A172 (cell line): ENCODE results near the gene CYBA. TPM values are rescaled to one million over a fixed set of nuclear protein-coding genes. Genes with fewer than 3 reads are reported as not detected.
"Not testable (repeated sequence)": the region's sequence is repeated elsewhere in the genome, so short reads cannot be mapped to it uniquely, and the experiment has no call there.

Experiments used
- DNase-seq: peaks from one replicate; pipeline ENCODE4 v3.0.0-alpha.2; 2015; ENCODE audit warnings: low spot score
- total RNA-seq: library from RNA; depleted of rRNA; stranded (reverse); fragments of >200 nt; shearing (Covaris generic); gene quantifications from 2 replicates; pipeline ENCODE4 v1.2.3, GENCODE V29; 2014

Gene CYBA
- total RNA-seq, 1 experiment from 2014 or later: 0.19 TPM

DNA sequence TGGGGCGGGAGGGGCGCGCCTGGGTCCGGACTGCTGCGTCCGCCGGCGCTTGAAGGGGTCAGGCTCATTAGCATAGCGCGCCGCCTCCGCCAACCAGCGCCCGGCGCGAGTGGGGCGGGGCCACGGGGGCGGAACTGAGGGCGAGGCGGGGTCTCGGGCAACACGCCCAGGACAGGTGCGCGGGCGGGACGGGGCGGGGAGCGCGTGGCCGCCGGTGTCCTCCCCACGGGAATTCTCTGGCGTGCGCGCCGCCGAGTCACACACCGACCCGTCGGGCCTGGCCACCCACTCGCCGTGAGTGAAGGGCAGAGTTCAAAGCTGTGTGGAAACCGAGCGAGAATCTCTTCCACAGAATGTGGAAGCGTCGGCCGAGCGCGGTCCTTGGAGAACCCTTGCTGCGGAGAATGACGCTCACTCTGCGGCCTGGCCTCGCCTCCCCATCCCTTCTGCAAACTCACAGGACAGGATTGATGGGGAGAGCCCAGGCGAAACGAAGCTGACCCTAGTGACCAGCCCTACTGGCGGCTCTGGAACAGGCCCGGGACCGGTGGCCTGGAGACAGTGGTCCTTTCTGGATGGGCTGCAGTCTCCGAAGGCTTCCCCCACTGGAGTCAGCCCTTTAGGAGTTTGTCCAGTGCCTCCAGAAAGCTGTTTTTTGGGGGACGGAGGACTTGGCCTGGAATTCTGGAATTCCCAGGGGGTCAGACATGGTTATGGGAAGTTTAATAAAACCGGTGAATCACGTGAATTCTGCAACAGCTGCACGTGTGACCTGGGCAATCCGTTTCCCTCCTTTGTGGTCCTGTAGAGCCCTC is 35.8 kb upstream of the CYBA start, which contains the start of gene SNAI3:
TSS of gene SNAI3 (minus strand) at position 69 of the 815 bp plus-strand sequence. CDS start 101 bp downstream, outside the sequence.
- peak; percentile 52 for DNase-seq

DNA sequence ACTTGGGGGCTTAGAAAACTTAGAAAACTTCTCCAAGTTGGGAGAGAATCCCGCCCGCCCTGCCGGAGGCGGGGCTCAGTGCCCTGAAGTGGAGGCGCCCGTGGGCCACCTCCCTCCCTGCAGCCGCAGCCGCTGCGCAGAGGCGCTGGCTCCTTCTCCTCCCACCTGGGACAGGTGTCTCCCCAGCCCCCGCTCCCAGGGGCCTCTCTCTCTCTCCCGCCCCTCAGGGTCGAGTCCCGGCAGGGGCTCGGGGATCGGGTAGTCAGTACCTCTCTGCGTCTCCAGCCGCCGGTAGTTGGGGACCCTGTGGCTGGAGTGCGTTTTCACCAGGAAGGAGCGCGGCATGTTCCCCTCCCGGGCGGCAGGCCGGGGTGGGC is 35.2 kb upstream of the CYBA start:
- no peak for DNase-seq

DNA sequence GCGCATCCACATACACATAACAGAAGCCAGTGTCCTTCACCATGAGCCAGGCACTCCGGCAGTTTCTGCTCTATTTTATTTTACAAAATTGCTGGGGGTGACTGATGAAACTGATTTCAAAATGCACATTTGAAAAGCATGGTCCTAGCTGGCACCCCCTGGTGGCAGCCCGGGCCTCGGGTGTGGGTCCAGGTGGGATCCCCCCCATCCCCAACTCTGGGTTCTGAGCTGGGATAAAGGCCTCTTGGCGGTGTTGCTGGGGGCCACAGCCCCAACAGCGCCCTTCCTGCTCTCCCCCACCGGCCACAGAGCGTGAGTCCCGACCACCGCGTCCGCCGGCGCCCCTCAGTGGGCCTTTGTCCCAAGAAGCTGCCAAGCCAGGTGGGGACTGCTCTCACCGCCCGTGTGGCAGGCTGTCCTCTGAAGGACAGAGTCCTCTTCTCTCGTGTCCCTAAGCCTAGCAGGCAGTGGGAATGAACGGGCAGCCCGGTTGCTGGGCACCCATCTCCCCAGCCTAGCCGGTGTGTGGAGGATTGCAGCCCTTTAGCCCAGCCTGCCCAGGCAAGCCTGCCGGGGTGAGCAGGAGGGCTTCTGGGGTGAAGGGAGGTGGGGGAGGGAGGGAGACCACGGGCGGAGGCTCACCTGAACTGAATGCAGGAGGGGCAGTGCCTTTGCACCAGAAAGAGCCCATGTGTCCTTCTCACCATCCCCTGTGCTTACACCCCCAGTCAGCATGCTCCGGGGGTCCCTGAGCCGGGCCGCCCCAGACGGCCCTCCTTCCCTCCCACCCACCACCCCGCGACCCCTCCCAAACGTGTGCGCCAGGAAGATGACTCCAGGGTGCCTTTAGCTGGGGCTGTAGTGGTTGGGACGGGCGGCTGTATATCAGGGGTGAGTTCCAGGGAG is 34.6 kb upstream of the CYBA start:
- DNase-seq: no peak

DNA sequence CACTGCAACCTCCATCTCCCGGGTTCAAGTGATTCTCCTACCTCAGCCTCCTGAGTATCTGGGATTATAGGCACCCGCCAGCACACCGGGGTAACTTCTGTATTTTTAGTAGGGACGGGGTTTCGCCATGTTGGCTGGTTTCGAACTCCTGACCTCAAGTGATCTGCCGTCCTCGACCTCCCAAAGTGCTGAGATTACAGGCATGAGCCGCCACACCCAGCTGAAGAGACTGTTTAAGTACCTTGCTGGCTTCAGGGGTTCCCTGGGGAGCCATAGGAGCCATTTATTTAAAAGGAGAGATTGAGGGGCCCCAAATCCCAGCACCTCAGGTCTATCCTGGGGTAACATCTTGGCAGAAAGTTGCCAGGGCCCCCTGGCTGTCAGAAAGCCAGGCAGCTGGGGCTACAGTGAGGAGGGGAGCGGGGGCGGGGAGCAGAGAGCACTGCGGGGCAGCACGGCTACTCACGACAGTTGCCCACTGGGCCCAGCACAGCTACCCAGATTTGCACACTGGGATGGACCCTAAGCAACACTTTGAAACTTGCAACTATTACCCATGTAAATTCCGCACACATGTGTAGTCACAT is 33.8 kb upstream of the CYBA start:
- no peak for DNase-seq

DNA sequence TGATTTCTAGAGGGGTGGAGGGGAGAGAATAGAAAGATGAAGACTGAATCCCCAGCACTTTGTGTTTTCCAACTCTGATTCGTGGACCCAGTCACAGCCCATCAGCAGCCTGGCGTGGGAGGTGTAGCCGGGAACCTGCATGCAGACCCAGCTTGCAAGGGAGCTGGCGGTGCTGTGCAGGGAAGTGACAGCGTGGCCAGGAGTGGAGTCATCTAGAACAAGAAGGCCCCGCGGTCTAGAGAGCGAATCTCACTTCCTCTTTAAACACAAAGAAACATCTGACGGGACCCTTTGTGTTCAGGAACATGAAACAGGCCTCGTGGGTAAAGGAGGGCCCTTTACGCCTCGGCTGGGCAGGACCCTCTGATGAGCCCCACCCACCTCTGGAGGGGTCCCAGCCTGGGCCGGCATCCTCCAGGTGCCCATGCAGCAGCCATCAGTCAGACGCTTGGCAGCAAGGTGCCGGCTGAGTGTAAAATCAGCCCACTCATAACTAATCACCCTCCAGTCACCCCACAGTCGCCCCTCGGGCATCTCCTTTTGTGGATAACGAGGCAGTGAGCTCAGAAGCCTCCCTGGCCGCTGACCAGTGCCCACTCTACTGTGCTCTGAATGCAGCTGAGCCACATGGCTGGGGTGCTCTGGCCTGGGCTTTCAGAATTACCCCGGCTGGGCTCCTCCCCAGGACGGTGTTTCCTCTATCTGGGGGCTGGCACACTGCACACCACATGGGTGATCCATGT is 31.0 kb upstream of the CYBA start:
- DNase-seq: no peak

DNA sequence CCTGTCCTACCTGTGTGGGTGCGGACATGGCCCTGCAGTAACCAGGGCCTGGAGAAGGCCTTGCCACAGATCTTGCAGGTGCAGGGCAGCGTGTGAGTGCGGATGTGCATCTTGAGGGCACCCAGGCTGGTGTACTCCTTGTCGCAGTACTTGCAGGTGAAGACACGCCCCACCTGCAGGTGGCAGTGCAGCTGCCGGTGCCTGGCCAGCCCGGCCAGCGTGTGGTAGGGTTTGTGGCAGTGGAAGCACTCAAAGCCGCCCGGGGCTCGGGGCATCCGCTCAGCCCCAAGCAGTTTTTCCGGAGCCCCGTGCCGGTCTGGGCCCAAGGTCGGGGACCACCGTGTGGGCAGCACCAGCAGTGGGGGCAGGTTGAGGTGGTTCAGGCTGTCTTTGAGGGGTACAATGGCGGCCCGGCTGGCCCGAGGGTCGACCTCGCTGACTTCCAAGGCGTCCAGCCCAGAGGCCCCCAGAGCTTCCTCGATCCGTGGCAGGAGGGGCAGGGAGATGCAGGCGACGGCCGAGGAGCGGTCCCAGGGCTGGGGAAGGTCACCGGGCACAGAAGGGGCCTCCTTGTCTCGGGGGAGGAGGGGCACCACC is 30.3 kb upstream of the CYBA start:
- DNase-seq: no peak

DNA sequence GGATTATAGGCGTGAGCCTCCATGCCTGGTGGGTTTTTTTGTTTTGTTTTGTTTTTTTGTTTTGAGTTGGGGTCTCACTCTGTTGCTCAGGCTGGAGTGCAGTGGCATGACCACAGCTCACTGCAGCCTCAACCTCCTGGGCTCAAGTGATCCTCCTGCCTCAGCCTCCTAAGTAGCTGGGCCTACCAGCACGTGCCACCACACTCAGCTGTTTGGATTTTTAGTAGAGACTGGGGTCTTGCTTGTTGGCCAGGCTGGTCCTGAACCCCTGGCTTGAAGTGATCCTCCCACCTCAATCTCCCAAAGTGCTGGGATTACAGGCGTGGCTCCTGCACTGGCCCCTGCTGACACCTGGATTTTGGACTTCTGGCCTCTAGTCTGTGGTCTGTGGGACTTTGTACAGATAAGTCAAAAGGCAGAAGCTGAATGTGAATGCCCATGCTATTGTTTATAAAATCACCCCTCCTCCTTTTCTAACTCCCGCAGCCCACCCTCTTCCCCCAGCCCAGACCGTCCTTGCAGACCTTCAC is 29.8 kb upstream of the CYBA start:
- DNase-seq: no peak

DNA sequence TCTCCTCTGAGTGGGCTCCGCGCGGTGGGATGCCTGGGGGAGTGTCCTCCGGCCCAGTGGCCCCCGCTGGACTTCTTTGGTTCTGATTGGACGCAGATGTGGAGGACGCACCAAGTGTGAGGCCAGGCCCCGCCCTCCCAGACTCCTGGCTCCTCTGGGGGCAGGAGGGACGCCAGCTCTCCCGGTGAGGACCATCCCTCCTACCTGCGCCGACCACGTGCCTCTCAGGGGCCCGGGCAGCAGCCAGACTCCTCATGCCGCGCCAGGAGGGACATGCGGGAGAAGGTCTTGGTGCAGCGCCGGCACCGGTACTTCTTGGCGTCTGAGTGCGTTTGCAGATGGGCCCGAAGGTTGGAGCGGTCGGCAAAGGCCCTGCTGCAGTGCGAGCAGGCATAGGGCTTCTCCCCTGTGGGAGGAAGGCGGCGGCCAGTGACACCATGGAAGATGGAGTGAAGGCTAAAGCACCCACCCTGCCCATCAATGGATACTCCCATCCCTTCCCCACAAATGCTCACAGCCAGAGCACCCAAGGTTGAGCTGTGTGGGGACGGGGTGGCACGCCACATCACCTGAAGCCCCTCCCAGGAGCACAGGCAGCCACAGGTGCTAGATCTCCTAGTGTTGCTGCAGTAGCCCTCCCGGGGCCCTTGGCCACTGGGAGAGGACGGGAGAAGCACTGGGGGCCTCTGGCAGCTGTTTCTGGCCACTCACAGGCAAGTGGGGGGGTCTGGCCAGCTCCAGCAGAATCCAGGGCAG is 27.5 kb upstream of the CYBA start:
- DNase-seq: no peak

DNA sequence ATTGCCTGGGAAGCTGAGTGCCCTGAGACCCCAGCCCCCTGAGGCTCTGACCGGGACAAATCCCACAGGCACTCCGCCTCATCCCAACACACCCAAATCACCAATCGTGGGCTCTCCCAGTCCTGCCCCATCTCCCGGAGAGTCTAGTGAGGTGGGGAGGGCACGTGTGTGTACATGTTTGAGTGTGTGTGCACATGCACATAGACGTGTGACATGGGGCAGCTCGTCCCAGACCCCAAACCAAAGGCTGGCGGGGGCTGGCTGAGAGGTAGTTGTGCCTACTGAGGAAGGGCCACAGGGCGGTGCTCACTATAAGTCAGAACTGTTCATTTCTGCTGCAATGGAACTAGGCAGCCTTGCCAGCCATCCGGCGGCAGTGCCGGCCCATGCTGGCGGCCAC is 26.9 kb upstream of the CYBA start:
- no peak for DNase-seq

DNA sequence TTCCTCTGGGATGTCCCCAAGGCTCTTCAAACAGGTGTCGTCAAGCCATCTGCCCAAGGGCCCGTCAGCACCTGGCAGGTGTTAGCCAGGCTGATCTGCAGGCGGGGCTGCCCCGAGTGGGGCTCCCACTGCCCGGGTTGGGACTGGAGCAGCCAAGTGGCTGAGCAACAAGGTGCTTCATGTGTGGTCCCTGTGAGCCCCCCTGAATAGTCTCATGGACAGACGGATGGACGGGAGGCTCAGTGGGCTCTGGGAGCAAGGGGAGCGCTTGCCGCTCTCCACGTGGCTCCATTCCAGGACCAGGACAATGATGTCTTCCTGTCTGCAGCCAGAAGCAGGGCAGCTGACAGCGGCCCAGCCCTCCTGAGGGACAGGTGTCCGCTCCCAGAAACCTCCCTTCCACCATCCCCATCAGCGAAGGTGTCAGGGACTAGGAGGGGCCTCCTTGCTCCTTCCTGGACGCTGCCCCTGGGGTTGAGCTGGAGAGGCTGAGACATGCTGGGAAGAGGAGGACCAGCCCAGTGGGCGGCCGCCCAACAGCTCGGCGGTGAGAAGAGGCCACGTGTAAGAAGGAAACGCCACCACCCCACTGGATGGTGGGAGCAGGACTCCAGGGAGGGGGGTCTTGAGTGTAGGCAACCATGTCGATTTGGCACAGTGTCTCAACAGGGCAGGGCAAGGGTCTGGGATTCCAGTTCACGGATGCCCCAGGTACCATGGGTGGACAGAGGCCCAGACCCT is 25.8 kb upstream of the CYBA start:
- no peak for DNase-seq

DNA sequence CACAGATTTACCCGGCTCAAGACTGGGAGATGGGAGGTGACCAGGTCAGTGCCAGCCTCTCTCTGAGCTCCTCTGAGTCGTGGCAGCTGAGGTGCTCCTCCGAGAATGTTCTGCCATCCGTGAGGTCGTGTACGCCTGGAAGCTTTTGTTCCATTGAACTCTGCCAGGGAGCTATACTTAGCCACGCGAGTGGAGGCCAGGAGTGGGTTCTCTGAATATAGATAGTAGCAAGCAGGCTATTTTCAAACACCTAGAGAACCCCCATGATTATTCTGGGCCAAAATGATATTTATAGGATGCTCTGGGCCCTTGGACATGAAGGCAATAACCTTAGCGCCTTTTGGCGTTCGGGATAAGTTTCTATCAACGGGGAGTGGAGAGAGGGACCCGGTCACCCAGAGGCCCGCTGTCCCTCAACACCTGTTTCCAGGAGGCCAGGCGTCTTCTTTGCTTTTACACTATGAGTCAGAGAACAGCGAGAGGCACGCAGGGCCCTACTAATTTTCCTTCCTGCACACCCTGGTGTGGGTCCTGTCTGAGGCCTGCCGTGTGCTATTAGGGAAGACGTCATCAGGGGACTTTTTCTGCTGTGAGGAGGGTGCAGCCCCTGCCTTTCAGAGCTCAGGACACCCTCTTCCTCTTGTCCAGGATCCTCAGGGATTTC is 23.0 kb upstream of the CYBA start:
- DNase-seq: no peak

DNA sequence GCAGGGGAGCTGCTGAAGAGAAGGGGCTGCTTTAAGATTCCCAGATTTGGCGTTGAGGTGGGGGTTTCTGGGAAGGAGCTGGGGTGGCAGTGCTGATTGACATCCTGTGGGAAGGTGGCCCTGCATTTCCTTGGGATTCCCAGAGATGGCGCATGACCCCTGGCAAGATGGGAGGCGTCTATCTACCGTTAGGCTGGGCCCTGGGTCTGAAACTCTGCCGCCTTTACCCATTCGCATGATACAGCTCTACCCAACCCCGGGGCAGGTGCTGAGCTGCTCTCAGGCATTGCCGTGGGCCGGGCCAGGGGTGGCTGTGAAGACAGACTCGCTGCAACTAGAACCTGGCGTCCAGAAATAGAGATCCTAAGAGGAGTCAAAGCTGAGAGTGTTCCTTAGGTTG is 21.9 kb upstream of the CYBA start:
- no peak for DNase-seq

DNA sequence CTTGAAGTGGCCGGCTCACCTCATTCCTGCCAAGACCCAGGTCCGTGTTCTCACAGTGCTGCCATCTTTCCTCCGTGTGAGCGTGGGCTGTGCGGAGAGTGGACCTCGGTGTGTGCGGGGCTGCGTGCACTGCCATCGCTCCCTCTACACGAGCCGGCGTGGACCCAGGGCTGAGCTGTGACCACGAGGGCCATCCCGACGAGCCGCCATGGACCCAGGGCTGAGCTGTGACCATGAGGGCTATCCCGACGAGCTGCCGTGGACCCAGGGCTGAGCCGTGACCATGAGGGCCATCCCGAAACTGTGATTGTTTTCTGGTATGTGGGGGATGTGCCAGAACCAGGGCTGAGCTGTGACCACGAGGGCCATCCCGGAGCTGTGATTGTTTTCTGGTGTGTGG is 21.0 kb upstream of the CYBA start:
- no peak for DNase-seq

DNA sequence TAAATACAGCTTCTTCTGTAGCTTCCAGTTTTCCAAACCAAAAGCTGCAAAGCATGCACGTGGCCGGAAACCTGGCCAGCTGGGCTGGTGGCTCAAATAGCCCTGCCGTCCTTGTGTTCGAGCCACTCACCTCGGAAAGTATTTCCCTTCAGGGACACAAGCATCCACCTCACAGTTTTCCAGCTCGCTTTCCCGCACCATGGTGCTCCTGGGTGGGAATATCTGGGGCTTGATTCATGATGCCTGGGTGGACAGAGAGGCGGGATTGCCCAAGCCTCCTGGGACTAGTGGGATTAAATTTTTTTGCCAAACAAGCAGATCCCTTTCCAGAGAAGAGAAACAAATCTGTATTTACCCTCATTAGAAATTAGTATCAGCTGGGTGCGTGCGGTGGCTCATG is 19.1 kb upstream of the CYBA start:
- DNase-seq: no peak

DNA sequence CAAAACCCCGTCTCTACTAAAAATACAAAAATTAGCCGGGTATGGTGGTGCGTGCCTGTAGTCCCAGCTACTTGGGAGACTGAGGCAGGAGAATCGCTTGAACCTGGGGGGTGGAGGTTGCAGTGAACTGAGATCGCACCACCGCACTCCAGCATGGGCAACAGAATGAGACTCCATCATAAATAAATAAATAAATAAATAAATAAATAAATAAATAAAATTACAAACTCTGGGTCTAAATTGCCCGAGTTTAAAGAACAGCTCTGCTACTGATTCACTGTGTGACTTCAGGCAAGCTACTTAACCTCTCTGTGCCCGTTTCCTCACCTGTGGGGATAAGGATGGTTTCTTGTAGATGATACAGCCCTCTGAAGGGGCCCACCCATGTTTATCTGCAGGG is 18.6 kb upstream of the CYBA start:
- DNase-seq: not testable (repeated sequence)

DNA sequence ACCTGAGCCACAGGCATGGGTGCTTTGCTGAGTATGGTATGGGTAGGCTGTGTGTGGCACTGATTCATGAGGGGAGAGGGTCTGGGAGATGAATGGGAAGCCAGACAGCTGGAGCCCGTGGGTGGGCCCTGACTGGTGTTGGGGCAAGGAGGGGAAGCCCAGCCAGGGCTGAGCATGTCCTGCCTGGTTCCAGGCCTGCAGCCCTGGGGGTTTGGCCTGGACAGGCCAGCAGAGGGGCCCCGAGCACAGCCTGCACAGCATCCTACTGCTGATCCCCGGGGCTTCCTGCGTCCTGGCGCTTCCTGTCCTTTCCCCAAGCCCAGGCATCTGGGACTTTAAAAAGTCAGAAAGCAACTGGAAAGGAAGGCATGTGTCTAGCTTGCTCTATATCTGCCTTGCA is 16.6 kb upstream of the CYBA start:
- DNase-seq: no peak

DNA sequence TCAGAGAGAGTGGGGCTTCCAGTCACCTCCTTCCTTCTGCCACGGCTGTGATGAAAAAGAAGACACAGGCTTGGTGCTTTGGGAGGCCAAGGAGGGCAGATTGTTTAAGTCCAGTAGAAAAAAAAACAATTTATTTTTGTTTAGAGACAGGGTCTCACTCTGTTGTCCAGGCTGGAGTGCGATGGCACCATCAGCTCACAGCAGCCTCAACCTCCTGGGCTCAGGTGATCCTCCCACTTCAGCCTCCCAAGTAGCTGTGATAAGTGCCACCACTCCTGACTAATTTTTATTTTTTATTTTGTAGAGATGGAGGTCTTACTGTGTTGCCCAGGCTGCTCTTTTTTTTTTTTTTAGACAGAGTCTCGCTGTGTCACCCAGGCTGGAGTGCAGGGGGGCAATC is 14.7 kb upstream of the CYBA start:
- no peak for DNase-seq

DNA sequence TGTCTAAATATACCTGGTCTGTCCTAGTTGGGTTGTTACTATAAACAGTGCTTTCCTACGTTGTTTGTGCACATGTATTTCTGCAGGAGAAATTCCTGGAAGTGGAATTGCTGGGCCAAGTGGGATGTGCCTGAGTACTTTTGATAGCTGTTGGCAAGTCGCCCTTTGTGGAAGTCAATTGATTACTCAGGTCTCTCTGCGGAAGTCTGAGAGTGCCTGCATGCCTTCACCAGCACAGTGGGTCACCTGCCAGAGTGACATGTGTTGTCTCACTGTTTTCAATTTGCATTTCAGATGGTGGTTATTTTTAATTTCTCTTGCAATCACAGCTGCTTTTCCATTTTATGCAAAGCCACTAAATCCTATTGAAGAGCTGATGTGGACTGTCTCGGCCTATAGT is 14.3 kb upstream of the CYBA start:
- no peak for DNase-seq
